ENCODE data around the gene LGI2. TPM values are rescaled to one million over a fixed set of nuclear protein-coding genes. Genes with fewer than 3 reads are reported as not detected.

LGI2 gene
- total RNA-seq, 1 donor from 2014 or later: 0.84 TPM

DNA sequence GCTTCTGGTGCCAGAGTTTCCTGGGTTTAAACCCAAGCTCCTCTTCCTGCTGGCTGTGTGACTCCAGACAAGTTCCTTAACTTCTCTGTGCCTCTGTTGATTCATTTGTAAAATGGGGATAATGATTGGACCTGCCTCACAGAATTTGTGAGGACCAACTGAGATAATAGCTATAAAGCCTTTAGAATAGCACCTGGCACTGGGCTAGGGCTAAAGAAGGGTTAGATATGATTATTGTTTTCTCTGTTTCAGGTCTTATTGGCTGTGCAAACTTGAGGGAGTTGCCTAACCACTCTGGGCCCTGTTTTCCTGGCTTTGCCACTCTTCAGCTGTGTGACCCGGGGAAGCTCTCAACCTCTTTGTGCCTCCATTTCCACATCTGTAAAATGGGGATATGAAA, 37.8 kb downstream of the LGI2 start:
- DNase-seq: no peak
- no peak for ATAC-seq
- TF ChIP-seq CTCF (IDR thresholded peaks at IDR 0.05): no peak
- intact Hi-C loops (cut with DNase I): no loop called here
- Histone ChIP-seq H3K4me1 (no peaks in the 10 kb centered on the region), H3K4me3 (no peak overlapping the region), H3K36me3 (no peaks in the 10 kb centered on the region), H3K27ac (no peak overlapping the region), H3K27me3 (no peaks in the 10 kb centered on the region), H3K9me3 (no peaks in the 10 kb centered on the region)

DNA sequence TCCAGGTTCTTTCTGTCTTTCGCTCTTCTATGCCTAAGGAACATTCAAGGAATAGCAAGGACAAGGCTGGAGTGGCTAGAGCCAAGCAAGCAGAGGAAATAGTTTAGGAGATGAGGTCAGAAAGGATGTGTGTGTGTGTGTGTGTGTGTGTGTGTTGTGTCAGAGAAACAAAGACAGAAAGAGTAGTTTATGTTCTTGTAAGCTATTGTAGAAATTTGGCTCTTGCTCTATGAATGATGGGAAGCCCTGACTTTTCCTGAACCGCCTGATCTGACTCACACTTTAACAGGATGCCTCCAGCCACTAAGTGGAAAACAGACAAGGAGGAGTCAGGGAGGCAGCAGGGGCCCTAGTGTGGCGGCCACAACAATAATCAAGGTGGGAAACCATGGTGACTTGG, 39.7 kb downstream of the LGI2 start:
- Histone ChIP-seq H3K9me3 (no peaks in the 10 kb centered on the region), H3K4me1 (no peaks in the 10 kb centered on the region), H3K36me3 (no peaks in the 10 kb centered on the region), H3K27me3 (no peaks in the 10 kb centered on the region), H3K4me3 (no peak overlapping the region), H3K27ac (no peak overlapping the region)
- intact Hi-C loops (cut with DNase I): no loop called here
- ATAC-seq: peak; percentile 27
- no peak for TF ChIP-seq CTCF (IDR thresholded peaks at IDR 0.05)
- DNase-seq: no peak

- Histone ChIP-seq H3K36me3 (no peaks in the 10 kb centered on the region), H3K27ac (no peak overlapping the region), H3K4me3 (no peak overlapping the region), H3K9me3 (no peaks in the 10 kb centered on the region), H3K27me3 (no peaks in the 10 kb centered on the region), H3K4me1 (no peaks in the 10 kb centered on the region)
- TF ChIP-seq CTCF (IDR thresholded peaks at IDR 0.05): no peak
- DNase-seq (no peak), ATAC-seq (no peak)
- intact Hi-C loops (cut with DNase I): no loop called here
These were observed 41.4 kb downstream of the LGI2 start for GRCh38 chr4:24989327-24989726.

- TF ChIP-seq CTCF (IDR thresholded peaks at IDR 0.05): peak; percentile 47
- Histone ChIP-seq H3K9me3 (no peaks in the 10 kb centered on the region), H3K4me1 (no peaks in the 10 kb centered on the region), H3K36me3 (no peaks in the 10 kb centered on the region), H3K27me3 (no peaks in the 10 kb centered on the region), H3K27ac (no peak overlapping the region), H3K4me3 (no peak overlapping the region)
- ATAC-seq: peak; percentile 81
- no peak for DNase-seq
- intact Hi-C loops (cut with DNase I): no loop called here
These were observed 42.0 kb downstream of the LGI2 start for GRCh38 chr4:24988776-24989175.

- Histone ChIP-seq H3K27me3 (no peaks in the 10 kb centered on the region), H3K27ac (no peak overlapping the region), H3K36me3 (no peaks in the 10 kb centered on the region), H3K9me3 (no peaks in the 10 kb centered on the region), H3K4me1 (peaks cover 7% of the 10 kb centered on the region), H3K4me3 (no peak overlapping the region)
- DNase-seq: no peak
- intact Hi-C loops (cut with DNase I): no loop called here
- no peak for ATAC-seq
- TF ChIP-seq CTCF (IDR thresholded peaks at IDR 0.05): no peak
These were observed 45.9 kb downstream of the LGI2 start for GRCh38 chr4:24984602-24985532.
